Measurements from ENCODE around the gene EPB42.

The EPB42 gene

GRCh38 chr15:43256341-43256740, 35.5 kb upstream of the EPB42 start:
- no peak for TF ChIP-seq Cebpa-rat (IDR thresholded peaks at IDR 0.05)

GRCh38 chr15:43255376-43255775, 34.6 kb upstream of the EPB42 start:
- Histone ChIP-seq H3K36me3 (no peaks in the 10 kb centered on the region), H3K27ac (no peak overlapping the region), H3K4me3 (no peak overlapping the region), H3K4me2 (no peak overlapping the region), H4K20me1 (no peaks in the 10 kb centered on the region; a peak in 2 of 22 replicates), H3K27me3 (no peaks in the 10 kb centered on the region), H3K9ac (no peak overlapping the region), H3K4me1 (peaks cover 9 to 17% (median 11%) of the 10 kb centered on the region in 10 experiments; a peak in 17 of 20 replicates), H3K9me3 (replicated peaks in 1 of 11) (no peaks in the 10 kb centered on the region)
- TF ChIP-seq Cebpa-rat (IDR thresholded peaks at IDR 0.05) = no peak

More at GRCh38 chr15:43256341-43256740, 35.5 kb upstream of the EPB42 start:
- H3K36me3 ChIP-seq = no peaks in the 10 kb centered on the region
- no peak overlapping the region for H3K9ac ChIP-seq
- H3K27ac ChIP-seq = no peak overlapping the region
- no peak overlapping the region for H3K4me3 ChIP-seq
- no peaks in the 10 kb centered on the region for H3K9me3 ChIP-seq (replicated peaks in 1 of 11)
- H3K4me1 ChIP-seq = peaks cover 9 to 17% (median 11%) of the 10 kb centered on the region in 10 experiments; a peak in 17 of 20 replicates
- H3K27me3 ChIP-seq = no peaks in the 10 kb centered on the region
- no peaks in the 10 kb centered on the region; a peak in 2 of 22 replicates for H4K20me1 ChIP-seq
- H3K4me2 ChIP-seq = no peak overlapping the region

- Histone ChIP-seq H3K4me1 (peaks cover 24 to 29% (median 27%) of the 10 kb centered on the region in 10 experiments), H3K9ac (no peak overlapping the region), H3K4me2 (peak overlapping the region in 9 of 11 experiments; percentile 16 to 55 (median 39); a peak in 17 of 22 replicates), H4K20me1 (peaks cover 0 to 5% (median 0%) of the 10 kb centered on the region in 11 experiments; a peak in 2 of 22 replicates), H3K36me3 (no peaks in the 10 kb centered on the region), H3K27me3 (no peaks in the 10 kb centered on the region), H3K27ac (no peak overlapping the region), H3K9me3 (replicated peaks in 1 of 11) (no peaks in the 10 kb centered on the region), H3K4me3 (no peak overlapping the region)
- TF ChIP-seq Cebpa-rat (IDR thresholded peaks at IDR 0.05) = no peak
Measured at GRCh38 chr15:43253431-43254403, 32.9 kb upstream of the EPB42 start.

GRCh38 chr15:43251871-43252250, 31.0 kb upstream of the EPB42 start:
- Histone ChIP-seq H4K20me1 (peaks cover 0 to 5% (median 0%) of the 10 kb centered on the region in 11 experiments; a peak in 2 of 22 replicates), H3K4me2 (no peak overlapping the region), H3K4me1 (peaks cover 24 to 29% (median 27%) of the 10 kb centered on the region in 10 experiments), H3K9ac (no peak overlapping the region), H3K9me3 (replicated peaks in 1 of 11) (peaks cover 0 to 4% (median 0%) of the 10 kb centered on the region in 11 experiments; a peak in 2 of 22 replicates), H3K4me3 (no peak overlapping the region), H3K36me3 (no peaks in the 10 kb centered on the region), H3K27ac (no peak overlapping the region), H3K27me3 (peaks cover 0 to 1% (median 0%) of the 10 kb centered on the region in 11 experiments; a peak in 1 of 22 replicates)
- TF ChIP-seq Cebpa-rat (IDR thresholded peaks at IDR 0.05) = no peak

- no peaks in the 10 kb centered on the region for H3K36me3 ChIP-seq
Measured at GRCh38 chr15:43251185-43251870, 30.5 kb upstream of the EPB42 start.

GRCh38 chr15:43250785-43251184, 30.0 kb upstream of the EPB42 start:
- Histone ChIP-seq H3K4me3 (no peak overlapping the region), H3K27ac (no peak overlapping the region), H4K20me1 (peaks cover 0 to 5% (median 0%) of the 10 kb centered on the region in 11 experiments; a peak in 2 of 22 replicates), H3K9ac (no peak overlapping the region), H3K9me3 (replicated peaks in 1 of 11) (peaks cover 0 to 6% (median 0%) of the 10 kb centered on the region in 11 experiments; a peak in 2 of 22 replicates), H3K4me1 (peaks cover 24 to 37% (median 29%) of the 10 kb centered on the region in 10 experiments), H3K4me2 (peak overlapping the region in 1 of 11 experiments; percentile 62; a peak in 1 of 22 replicates), H3K27me3 (peaks cover 0 to 12% (median 0%) of the 10 kb centered on the region in 11 experiments; a peak in 3 of 22 replicates), H3K36me3 (no peaks in the 10 kb centered on the region)
- TF ChIP-seq Cebpa-rat (IDR thresholded peaks at IDR 0.05) = no peak

More at GRCh38 chr15:43251185-43251870, 30.5 kb upstream of the EPB42 start:
- Histone ChIP-seq H3K9ac (no peak overlapping the region), H4K20me1 (peaks cover 0 to 5% (median 0%) of the 10 kb centered on the region in 11 experiments; a peak in 2 of 22 replicates), H3K27me3 (peaks cover 0 to 6% (median 0%) of the 10 kb centered on the region in 11 experiments; a peak in 2 of 22 replicates), H3K27ac (no peak overlapping the region), H3K9me3 (replicated peaks in 1 of 11) (peaks cover 0 to 6% (median 0%) of the 10 kb centered on the region in 11 experiments; a peak in 2 of 22 replicates), H3K4me3 (no peak overlapping the region), H3K4me1 (peaks cover 24 to 33% (median 29%) of the 10 kb centered on the region in 10 experiments), H3K4me2 (no peak overlapping the region)
- TF ChIP-seq Cebpa-rat (IDR thresholded peaks at IDR 0.05) = no peak

GRCh38 chr15:43249699-43250203, 28.9 kb upstream of the EPB42 start:
- H3K9ac ChIP-seq = no peak overlapping the region; a peak in 1 of 22 replicates

GRCh38 chr15:43249236-43249635, 28.4 kb upstream of the EPB42 start:
- H3K4me1 ChIP-seq = peaks cover 24 to 37% (median 29%) of the 10 kb centered on the region in 10 experiments
- peaks cover 0 to 27% (median 0%) of the 10 kb centered on the region in 11 experiments; a peak in 3 of 22 replicates for H3K27me3 ChIP-seq
- H3K36me3 ChIP-seq = no peaks in the 10 kb centered on the region
- peak overlapping the region; percentile 30 to 62 (median 47); a peak in 21 of 22 replicates for H3K4me2 ChIP-seq
- no peak overlapping the region for H3K4me3 ChIP-seq
- H3K9ac ChIP-seq = no peak overlapping the region; a peak in 1 of 22 replicates
- peaks cover 0 to 6% (median 0%) of the 10 kb centered on the region in 11 experiments; a peak in 2 of 22 replicates for H3K9me3 ChIP-seq (replicated peaks in 1 of 11)
- H4K20me1 ChIP-seq = peaks cover 0 to 5% (median 0%) of the 10 kb centered on the region in 11 experiments; a peak in 2 of 22 replicates
- TF ChIP-seq Cebpa-rat (IDR thresholded peaks at IDR 0.05) = no peak
- peak overlapping the region in 2 of 11 experiments; percentile 9 to 23; a peak in 1 of 22 replicates for H3K27ac ChIP-seq

More at GRCh38 chr15:43249699-43250203, 28.9 kb upstream of the EPB42 start:
- Histone ChIP-seq H3K4me2 (peak overlapping the region; percentile 30 to 62 (median 47)), H3K4me1 (peaks cover 24 to 37% (median 29%) of the 10 kb centered on the region in 10 experiments), H3K27me3 (peaks cover 0 to 21% (median 0%) of the 10 kb centered on the region in 11 experiments; a peak in 3 of 22 replicates), H3K9me3 (replicated peaks in 1 of 11) (peaks cover 0 to 6% (median 0%) of the 10 kb centered on the region in 11 experiments; a peak in 2 of 22 replicates), H3K36me3 (no peaks in the 10 kb centered on the region), H3K4me3 (no peak overlapping the region), H4K20me1 (peaks cover 0 to 5% (median 0%) of the 10 kb centered on the region in 11 experiments; a peak in 2 of 22 replicates), H3K27ac (peak overlapping the region in 2 of 11 experiments; percentile 9 to 23; a peak in 1 of 22 replicates)
- no peak for TF ChIP-seq Cebpa-rat (IDR thresholded peaks at IDR 0.05)
